H1 (cell line): ENCODE results near the gene CSRP1. TPM values are rescaled to one million over a fixed set of nuclear protein-coding genes. Genes with fewer than 3 reads are reported as not detected.

Experiments
- CTCF ChIA-PET: fragments of 300-600 bp; sonication (Branson Sonifier 250); formaldehyde crosslinking; loops from one replicate; lab custom pipeline; 2021; ENCODE audit not compliant: partially characterized antibody; lab: Charles Lee
- POLR2A ChIA-PET: fragments of 300-600 bp; sonication (Branson Sonifier 250); formaldehyde crosslinking; loops from one replicate; lab custom pipeline; 2021; ENCODE audit warnings: inconsistent platforms; ENCODE audit not compliant: partially characterized antibody; lab: Charles Lee
- DNase-seq, 2 experiments: peaks; one replicate each; pipeline versions ENCODE4 v3.0.0 to v3.0.0-alpha.2; 2010 to 2022; ENCODE audit warnings: low spot score in 2 of 2, low read depth in 1 of 2, mixed read lengths in 1 of 2
- FAIRE-seq: peaks from 2 replicates; lab custom pipeline; 2011; peaks lifted over from hg19 to GRCh38; lab: Jason Lieb, UNC
- H2AFZ ChIP-seq: 2 replicates; pipeline ENCODE4 v1.8.1; 2012; ENCODE audit warnings: low read length, inconsistent platforms
- H2AK5ac ChIP-seq: 2 replicates; pipeline ENCODE4 v1.6.1; 2013; ENCODE audit warnings: low read depth, low read length
- H2BK120ac ChIP-seq: replicated peaks from 2 replicates; pipeline ENCODE3; 2013; ENCODE audit warnings: low read depth, low read length, inconsistent platforms
- H2BK12ac ChIP-seq: 2 replicates; pipeline ENCODE4 v1.6.1; 2013; ENCODE audit warnings: low read depth, low read length
- H2BK15ac ChIP-seq: 2 replicates; pipeline ENCODE4 v1.6.1; 2013; ENCODE audit warnings: low read length
- H2BK20ac ChIP-seq: 2 replicates; pipeline ENCODE4 v1.6.1; 2013; ENCODE audit warnings: low read length
- H2BK5ac ChIP-seq: 2 replicates; pipeline ENCODE4 v1.6.1; 2013; ENCODE audit warnings: low read depth, low read length
- H3K14ac ChIP-seq: 2 replicates; pipeline ENCODE4 v1.6.1; 2013; ENCODE audit warnings: inconsistent platforms; ENCODE audit not compliant: insufficient read length
- H3K18ac ChIP-seq: 2 replicates; pipeline ENCODE4 v1.6.1; 2013; ENCODE audit warnings: low read length; ENCODE audit errors: extremely low read depth
- H3K23ac ChIP-seq: 2 replicates; pipeline ENCODE4 v1.6.1; 2013; ENCODE audit warnings: inconsistent platforms; ENCODE audit not compliant: insufficient read length
- H3K23me2 ChIP-seq: 2 replicates; pipeline ENCODE4 v1.6.1; 2013; ENCODE audit warnings: low read depth, low read length
- H3K27ac ChIP-seq: 2 replicates; pipeline ENCODE4 v1.6.1; 2011; ENCODE audit warnings: low read depth, low read length, inconsistent platforms
- H3K27me3 ChIP-seq, 4 experiments: replicated peaks in 1 of 4; 1 replicate in 1 of 4; 2 replicates in 3 of 4; pipeline versions ENCODE4 v1.6.1 to v1.8.1; 2011 to 2013; ENCODE audit warnings: low read length in 3 of 4, mild to moderate bottlenecking in 3 of 4, inconsistent platforms in 2 of 4, mixed read lengths in 2 of 4, moderate library complexity in 1 of 4; ENCODE audit not compliant: control insufficient read depth in 3 of 4, insufficient read depth in 3 of 4; ENCODE audit errors: extremely low read depth in 1 of 4
- H3K36me3 ChIP-seq, 4 experiments: 2 replicates each; pipeline versions ENCODE4 v1.6.1 to v1.8.1; 2011 to 2013; ENCODE audit warnings: mild to moderate bottlenecking in 4 of 4, low read length in 3 of 4, moderate library complexity in 2 of 4, control low read depth in 1 of 4, inconsistent platforms in 1 of 4; ENCODE audit not compliant: insufficient read depth in 4 of 4, control insufficient read depth in 2 of 4
- H3K4ac ChIP-seq: replicated peaks from 2 replicates; pipeline ENCODE3; 2013; ENCODE audit warnings: low read length, low read depth, mixed read lengths, inconsistent platforms; ENCODE audit not compliant: insufficient read length
- H3K4me1 ChIP-seq, 4 experiments: replicated peaks in 1 of 4; 1 replicate in 1 of 4; 2 replicates in 3 of 4; pipeline versions ENCODE4 v1.6.1 to v1.8.1; 2011 to 2013; ENCODE audit warnings: low read length in 3 of 4, inconsistent platforms in 2 of 4, mixed read lengths in 1 of 4; ENCODE audit not compliant: insufficient read depth in 4 of 4, control insufficient read depth in 3 of 4
- H3K4me2 ChIP-seq, 2 experiments: 2 replicates each; pipeline versions ENCODE4 v1.6.1 to v1.8.1; 2011 to 2013; ENCODE audit warnings: low read depth in 2 of 2, low read length in 2 of 2, control low read depth in 1 of 2, inconsistent platforms in 1 of 2, mild to moderate bottlenecking in 1 of 2; ENCODE audit not compliant: insufficient read depth in 1 of 2
- H3K4me3 ChIP-seq, 4 experiments: fragments of 200-600, 300-600 bp in 1 of 4; sonication (generic), shearing (Covaris generic), sonication (Bioruptor Twin) in 1 of 4; 2 replicates each; pipeline versions ENCODE4 v1.5.1 to v1.8.1; 2011 to 2016; ENCODE audit warnings: low read length in 4 of 4, low read depth in 3 of 4, control low read depth in 2 of 4, inconsistent platforms in 2 of 4, mild to moderate bottlenecking in 2 of 4, mixed read lengths in 1 of 4, moderate library complexity in 1 of 4; ENCODE audit not compliant: insufficient read depth in 2 of 4; ENCODE audit errors: extremely low read depth in 1 of 4
- H3K56ac ChIP-seq: replicated peaks from 2 replicates; pipeline ENCODE3; 2013; ENCODE audit warnings: low read depth, mild to moderate bottlenecking, mixed read lengths, low read length, inconsistent platforms; ENCODE audit not compliant: insufficient read length
- H3K79me1 ChIP-seq: 2 replicates; pipeline ENCODE4 v1.6.1; 2013; ENCODE audit warnings: low read depth, low read length, control low read depth
- H3K79me2 ChIP-seq, 2 experiments: 2 replicates each; pipeline versions ENCODE4 v1.6.1 to v1.8.1; 2012 to 2013; ENCODE audit warnings: low read length in 2 of 2, mild to moderate bottlenecking in 2 of 2, inconsistent platforms in 1 of 2; ENCODE audit not compliant: insufficient read depth in 2 of 2, control insufficient read depth in 1 of 2
- H3K9ac ChIP-seq, 4 experiments: replicated peaks in 1 of 4; 1 replicate in 1 of 4; 2 replicates in 3 of 4; pipeline versions ENCODE4 v1.6.1 to v1.8.1; 2011 to 2013; ENCODE audit warnings: low read depth in 3 of 4, low read length in 3 of 4, control low read depth in 2 of 4, mild to moderate bottlenecking in 2 of 4, moderate library complexity in 2 of 4, inconsistent platforms in 1 of 4; ENCODE audit errors: extremely low read depth in 1 of 4
- H3K9me3 ChIP-seq, 2 experiments: 2 replicates each; pipeline versions ENCODE4 v1.6.1 to v1.8.1; 2012 to 2013; ENCODE audit warnings: mild to moderate bottlenecking in 2 of 2, moderate library complexity in 2 of 2, control low read depth in 1 of 2, inconsistent platforms in 1 of 2, low read depth in 1 of 2, low read length in 1 of 2, mixed read lengths in 1 of 2; ENCODE audit not compliant: insufficient read depth in 2 of 2
- H4K20me1 ChIP-seq, 2 experiments: replicated peaks in 1 of 2; 2 replicates each; pipeline versions ENCODE3 to v1.8.1; 2011 to 2013; ENCODE audit warnings: inconsistent platforms in 2 of 2, low read length in 2 of 2, mild to moderate bottlenecking in 1 of 2; ENCODE audit not compliant: insufficient read depth in 2 of 2, control insufficient read depth in 1 of 2
- H4K5ac ChIP-seq: 2 replicates; pipeline ENCODE4 v1.6.1; 2013; ENCODE audit warnings: low read length, low read depth, mixed read lengths, inconsistent platforms; ENCODE audit not compliant: insufficient read length
- H4K8ac ChIP-seq: 2 replicates; pipeline ENCODE4 v1.8.0; 2013; ENCODE audit warnings: mild to moderate bottlenecking, moderate library complexity, low read length, inconsistent platforms; ENCODE audit not compliant: insufficient read depth; ENCODE audit errors: extremely low read depth
- H4K91ac ChIP-seq: replicated peaks from 2 replicates; pipeline ENCODE3; 2013; ENCODE audit warnings: low read length, mixed read lengths, inconsistent platforms; ENCODE audit not compliant: insufficient read length
- BCL11A ChIP-seq, 2 experiments: IDR thresholded peaks; one replicate each; pipeline ENCODE4 v1.6.1; 2011; ENCODE audit warnings: low read depth in 2 of 2, low read length in 2 of 2, mild to moderate bottlenecking in 2 of 2
- SIRT6 ChIP-seq: IDR thresholded peaks from one replicate; pipeline ENCODE4 v1.7.1; 2012; ENCODE audit warnings: low read length, inconsistent platforms
- WGBS, 2 experiments: shearing (Covaris generic) in 1 of 2; methylation state at CpG; one replicate each; pipeline versions ENCODE4 v1.1.6 to v1.1.7; 2013 to 2015; ENCODE audit warnings: low lambda C conversion rate in 2 of 2, mixed read lengths in 2 of 2, inconsistent platforms in 1 of 2, low coverage in 1 of 2, missing lambda C conversion rate in 1 of 2; ENCODE audit not compliant: insufficient replicate concordance in 2 of 2, insufficient coverage in 1 of 2, insufficient read length in 1 of 2; ENCODE audit errors: extremely low coverage in 1 of 2, missing lambda C conversion rate in 1 of 2; 5-methylcytosine and 5-hydroxymethylcytosine counted together
- polyA plus RNA-seq, 7 experiments: library from polyadenylated mRNA; depleted of rRNA in 3 of 7; stranded (reverse) in 5 of 7; unstranded in 2 of 7; fragments of >200 nt in 5 of 7; fragments of 200-250 nt in 2 of 7; gene quantifications; 1 replicate in 5 of 7; 2 replicates in 1 of 7; 4 replicates in 1 of 7; pipeline versions ENCODE4 v1.2.1 to v1.2.3, GENCODE V29; 2011 to 2013; ENCODE audit warnings: missing spikeins in 2 of 7, mixed read lengths in 2 of 7
- total RNA-seq: library from RNA; stranded (reverse); fragmentation: NEBNext Ultra II Directional; extraction: Animal tissue kit (Norgen Biotek cat#: 25700); gene quantifications from 2 replicates; pipeline ENCODE4 v1.2.1, GENCODE V29; 2021

CSRP1 gene
- total and polyA plus RNA-seq, 2 of the 8 experiments (the other 6 are each of a cell fraction or from before 2014, with no cell fraction given): 14.2 to 22.3 TPM

GRCh38 chr1:201434266-201434665 lies 72.7 kb downstream of the CSRP1 start:
- no peak overlapping the region for H2BK5ac ChIP-seq
- H3K27ac ChIP-seq: no peak overlapping the region
- no peak overlapping the region for H2AK5ac ChIP-seq
- FAIRE-seq (no peak), DNase-seq (no peak)
- ChIA-PET CTCF (interaction anchor here (0.9 to 5.4 kb wide), 15 partner anchors 12 to 172 kb away, joined by 3 to 163 read pairs (median 8); no protein-coding TSS in a partner anchor), POLR2A (no interaction called here)
- H3K23me2 ChIP-seq: no peaks in the 10 kb centered on the region
- H3K4ac ChIP-seq: no peak overlapping the region
- TF ChIP-seq SIRT6 (no peak), BCL11A (IDR thresholded peaks at IDR 0.05; ENCODE audit: low read depth in 2 of 2, low read length in 2 of 2) (no peak)
- H4K8ac ChIP-seq: no peak overlapping the region
- 92% methylated on average over 3 of the region's 3 CpGs; no CpG with 5 or more reads in 1 of the 2 experiments for WGBS, 2 experiments
- H3K14ac ChIP-seq: no peak overlapping the region
- no peak overlapping the region for H3K9ac ChIP-seq
- no peaks in the 10 kb centered on the region for H3K27me3 ChIP-seq
- H4K91ac ChIP-seq: no peak overlapping the region
- H2BK20ac ChIP-seq: no peak overlapping the region
- H3K79me2 ChIP-seq: no peaks in the 10 kb centered on the region
- H3K23ac ChIP-seq: no peak overlapping the region
- no peak overlapping the region for H2AFZ ChIP-seq
- no peak overlapping the region for H3K56ac ChIP-seq
- H3K36me3 ChIP-seq: no peaks in the 10 kb centered on the region
- no peaks in the 10 kb centered on the region for H3K9me3 ChIP-seq
- H3K4me2 ChIP-seq: no peak overlapping the region
- H4K20me1 ChIP-seq: no peaks in the 10 kb centered on the region
- H2BK120ac ChIP-seq: no peak overlapping the region
- no peak overlapping the region for H3K18ac ChIP-seq
- peaks cover 0 to 7% (median 3%) of the 10 kb centered on the region in 4 experiments; a peak in 3 of 7 replicates for H3K4me1 ChIP-seq
- no peak overlapping the region for H2BK12ac ChIP-seq
- no peak overlapping the region for H3K4me3 ChIP-seq
- H4K5ac ChIP-seq: no peak overlapping the region
- no peak overlapping the region for H2BK15ac ChIP-seq
- no peaks in the 10 kb centered on the region for H3K79me1 ChIP-seq
